Natural killer cell (primary cell): ENCODE data around the gene NUCKS1. TPM values are rescaled to one million over a fixed set of nuclear protein-coding genes. Genes with fewer than 3 reads are reported as not detected.
A peak's percentile ranks its signal among the peaks of the same experiment; 100 is the strongest.

Source experiments
- ATAC-seq, 3 donors: fragments of 150-1000 bp in 2 of 3; fragments of 200-7000 bp in 1 of 3; cut with Tn5 transposase; 1 replicate in 1 of 3; 2 replicates in 2 of 3; pipeline ENCODE4 v1.10.0; 2021; ENCODE audit warnings: mild to moderate bottlenecking in 2 of 3, moderate library complexity in 2 of 3
- DNase-seq, 2 donors: peaks; one replicate each; pipeline versions ENCODE4 v3.0.0 to v3.0.0-alpha.2; 2013 to 2021; ENCODE audit warnings: mixed read lengths in 1 of 2
- H3K27ac ChIP-seq: one replicate; pipeline ENCODE4 v1.5.1; 2013; ENCODE audit warnings: mild to moderate bottlenecking, low read length
- H3K27me3 ChIP-seq: one replicate; pipeline ENCODE4 v1.6.1; 2013; ENCODE audit warnings: low read length; ENCODE audit not compliant: control insufficient read depth, insufficient read depth
- H3K36me3 ChIP-seq: one replicate; pipeline ENCODE4 v1.6.1; 2013; ENCODE audit warnings: low read length; ENCODE audit not compliant: control insufficient read depth, insufficient read depth
- H3K4me1 ChIP-seq: one replicate; pipeline ENCODE4 v1.6.1; 2013; ENCODE audit warnings: low read length; ENCODE audit not compliant: control insufficient read depth, insufficient read depth
- H3K4me3 ChIP-seq: one replicate; pipeline ENCODE4 v1.5.1; 2013; ENCODE audit warnings: low read length
- H3K9me3 ChIP-seq: one replicate; pipeline ENCODE4 v1.6.1; 2013; ENCODE audit warnings: low read length; ENCODE audit not compliant: control insufficient read depth, insufficient read depth
- H3K27ac Mint-ChIP-seq, 2 donors: one replicate each; pipeline ENCODE4 v1.8.0; 2022; ENCODE audit warnings: mild to moderate bottlenecking in 2 of 2, mixed read lengths in 2 of 2, moderate library complexity in 1 of 2
- H3K27me3 Mint-ChIP-seq, 2 donors: one replicate each; pipeline ENCODE4 v1.8.0; 2022; ENCODE audit warnings: low read depth in 2 of 2, mixed read lengths in 2 of 2
- H3K36me3 Mint-ChIP-seq: one replicate; pipeline ENCODE4 v1.8.0; 2022; ENCODE audit warnings: mixed read lengths
- H3K4me1 Mint-ChIP-seq, 2 donors: one replicate each; pipeline ENCODE4 v1.8.0; 2022; ENCODE audit warnings: mixed read lengths in 2 of 2
- H3K4me3 Mint-ChIP-seq: one replicate; pipeline ENCODE4 v1.8.0; 2022; ENCODE audit warnings: mild to moderate bottlenecking, moderate library complexity, mixed read lengths
- H3K9me3 Mint-ChIP-seq, 2 donors: one replicate each; pipeline ENCODE4 v1.8.0; 2022; ENCODE audit warnings: mixed read lengths in 2 of 2
- CTCF ChIP-seq: fragments of 200-600 bp; IDR thresholded peaks from one replicate; pipeline ENCODE4 v1.8.0; 2022; ENCODE audit warnings: antibody characterized with exemption
- WGBS: methylation state at CpG from one replicate; pipeline ENCODE4 v1.1.7; 2013; ENCODE audit warnings: missing lambda C conversion rate; ENCODE audit not compliant: insufficient coverage; 5-methylcytosine and 5-hydroxymethylcytosine counted together
- intact Hi-C: fragments of 100-400 bp; cut with micrococcal nuclease; formaldehyde crosslinking; loops from one replicate; pipeline ENCODE4 v1.14.2; 2022
- total RNA-seq, 4 donors: library from RNA; stranded (reverse); fragments of 120-200 nt in 1 of 4; gene quantifications; one replicate each; pipeline versions ENCODE4 v1.2.3 to v1.2.4, GENCODE V29; 2013 to 2022

NUCKS1 gene
- total RNA-seq, 3 donors from 2014 or later (not counting 1 experiment from before 2014, with no cell fraction given) = 89.2 to 113 (median 103) TPM

GRCh38 chr1:205749234-205750137 is 496 bp downstream of the NUCKS1 start:
- intact Hi-C loops = loop anchor here (1.0 to 2.0 kb wide), 3 partner anchors 26 to 117 kb away; partner anchors contain the start of genes ELK4 and RAB29
- Histone ChIP-seq H3K36me3 (no peaks in the 10 kb centered on the region), H3K9me3 (no peaks in the 10 kb centered on the region), H3K27me3 (no peaks in the 10 kb centered on the region), H3K27ac (peak overlapping the region; percentile 86), H3K4me1 (peaks cover 7% of the 10 kb centered on the region), H3K4me3 (peak overlapping the region; percentile 70)
- H3K9me3 Mint-ChIP-seq = no peaks in the 10 kb centered on the region
- peak overlapping the region; percentile 90 to 97 for H3K27ac Mint-ChIP-seq
- TF ChIP-seq CTCF = no peak
- under 1% methylated on average over 72 of the region's 81 CpGs for WGBS
- H3K4me1 Mint-ChIP-seq = peaks cover 26 to 35% of the 10 kb centered on the region in 2 donors
- H3K4me3 Mint-ChIP-seq = peak overlapping the region; percentile 100
- H3K36me3 Mint-ChIP-seq = peaks cover 8% of the 10 kb centered on the region
- no peaks in the 10 kb centered on the region for H3K27me3 Mint-ChIP-seq
- peak; percentile 79 to 91 (median 80) for ATAC-seq
- peak; percentile 97 for DNase-seq

GRCh38 chr1:205748403-205749233 is 1.4 kb downstream of the NUCKS1 start:
- H3K27ac Mint-ChIP-seq = peak overlapping the region; percentile 90 to 97
- no peaks in the 10 kb centered on the region for H3K36me3 ChIP-seq
- WGBS = 3% methylated on average over 22 of the region's 25 CpGs
- H3K27ac ChIP-seq = peak overlapping the region; percentile 86
- peaks cover 8% of the 10 kb centered on the region for H3K36me3 Mint-ChIP-seq
- H3K27me3 ChIP-seq = no peaks in the 10 kb centered on the region
- peak overlapping the region; percentile 100 for H3K4me3 Mint-ChIP-seq
- peaks cover 7% of the 10 kb centered on the region for H3K4me1 ChIP-seq
- peak; percentile 1 to 9 (median 5) for ATAC-seq
- peaks cover 32 to 42% of the 10 kb centered on the region in 2 donors for H3K4me1 Mint-ChIP-seq
- peak in 1 of 2 donors; percentile 55 for DNase-seq
- no peaks in the 10 kb centered on the region for H3K9me3 Mint-ChIP-seq
- H3K9me3 ChIP-seq = no peaks in the 10 kb centered on the region
- no peaks in the 10 kb centered on the region for H3K27me3 Mint-ChIP-seq
- intact Hi-C loops = loop anchor here (1.0 to 2.0 kb wide), 2 partner anchors 64 to 116 kb away; partner anchors contain the start of gene ELK4
- TF ChIP-seq CTCF = no peak
- H3K4me3 ChIP-seq = peak overlapping the region; percentile 70

GRCh38 chr1:205746757-205747412 is 3.1 kb downstream of the NUCKS1 start:
- Mint-ChIP-seq H3K4me3 (peak overlapping the region; percentile 70), H3K27me3 (no peaks in the 10 kb centered on the region), H3K4me1 (peaks cover 41 to 51% of the 10 kb centered on the region in 2 donors), H3K36me3 (peaks cover 8% of the 10 kb centered on the region), H3K9me3 (no peaks in the 10 kb centered on the region), H3K27ac (peak overlapping the region; percentile 75 to 97)
- WGBS = 76% methylated on average over 5 of the region's 5 CpGs
- no peaks in the 10 kb centered on the region for H3K9me3 ChIP-seq
- H3K36me3 ChIP-seq = no peaks in the 10 kb centered on the region
- H3K4me1 ChIP-seq = peaks cover 7% of the 10 kb centered on the region
- no peak overlapping the region for H3K4me3 ChIP-seq
- TF ChIP-seq CTCF = no peak
- no peak for ATAC-seq
- no peak for DNase-seq
- no peaks in the 10 kb centered on the region for H3K27me3 ChIP-seq
- H3K27ac ChIP-seq = no peak overlapping the region
- intact Hi-C loops = no loop called here
